ENCODE results near the gene MAD1L1. TPM values are rescaled to one million over a fixed set of nuclear protein-coding genes. Genes with fewer than 3 reads are reported as not detected.

MAD1L1 gene
- total and polyA plus RNA-seq, 11 donors = 11.1 to 29.7 (median 20.9) TPM

DNA sequence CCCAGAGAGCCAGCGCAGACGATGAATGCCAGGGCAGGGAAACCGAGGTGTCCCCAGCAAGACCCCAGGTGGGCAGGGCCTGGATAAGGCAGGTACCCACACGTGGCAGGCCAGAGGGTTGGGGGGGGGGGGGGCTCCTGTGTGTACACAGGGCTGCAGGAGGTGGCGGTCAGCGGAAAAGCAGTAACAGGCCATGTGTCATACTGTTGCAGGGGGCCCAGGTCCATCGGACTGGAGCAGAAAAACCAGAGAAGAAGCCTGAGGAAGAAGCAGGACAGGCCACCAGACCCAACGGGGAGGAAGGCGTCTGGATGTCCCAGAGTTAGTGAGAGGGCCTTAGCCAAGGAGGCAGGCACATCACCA lies 116.3 kb downstream of the MAD1L1 start:
- DNase-seq (no peak), ATAC-seq (no peak)
- no peaks in the 10 kb centered on the region for H3K27me3 ChIP-seq
- peak overlapping the region; percentile 4 to 80 (median 68) for H3K27ac ChIP-seq
- H3K36me3 ChIP-seq = no peaks in the 10 kb centered on the region
- TF ChIP-seq, protein P1, sequence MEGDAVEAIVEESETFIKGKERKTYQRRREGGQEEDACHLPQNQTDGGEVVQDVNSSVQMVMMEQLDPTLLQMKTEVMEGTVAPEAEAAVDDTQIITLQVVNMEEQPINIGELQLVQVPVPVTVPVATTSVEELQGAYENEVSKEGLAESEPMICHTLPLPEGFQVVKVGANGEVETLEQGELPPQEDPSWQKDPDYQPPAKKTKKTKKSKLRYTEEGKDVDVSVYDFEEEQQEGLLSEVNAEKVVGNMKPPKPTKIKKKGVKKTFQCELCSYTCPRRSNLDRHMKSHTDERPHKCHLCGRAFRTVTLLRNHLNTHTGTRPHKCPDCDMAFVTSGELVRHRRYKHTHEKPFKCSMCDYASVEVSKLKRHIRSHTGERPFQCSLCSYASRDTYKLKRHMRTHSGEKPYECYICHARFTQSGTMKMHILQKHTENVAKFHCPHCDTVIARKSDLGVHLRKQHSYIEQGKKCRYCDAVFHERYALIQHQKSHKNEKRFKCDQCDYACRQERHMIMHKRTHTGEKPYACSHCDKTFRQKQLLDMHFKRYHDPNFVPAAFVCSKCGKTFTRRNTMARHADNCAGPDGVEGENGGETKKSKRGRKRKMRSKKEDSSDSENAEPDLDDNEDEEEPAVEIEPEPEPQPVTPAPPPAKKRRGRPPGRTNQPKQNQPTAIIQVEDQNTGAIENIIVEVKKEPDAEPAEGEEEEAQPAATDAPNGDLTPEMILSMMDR (IDR thresholded peaks at IDR 0.05) = no peak
- no peak for TF ChIP-seq POLR2A (IDR thresholded peaks at IDR 0.05)
- H3K9me3 ChIP-seq = no peaks in the 10 kb centered on the region
- peaks cover 0 to 63% (median 35%) of the 10 kb centered on the region in 12 donors for H3K4me1 ChIP-seq
- intact Hi-C loops (cut with DNase I) = loop anchor here in 1 of 10 donors (5.0 kb wide), 2 partner anchors 41 to 81 kb away; no protein-coding TSS in a partner anchor
- no peak overlapping the region for H3K4me3 ChIP-seq
- WGBS, 4 donors = 65 to 81% (median 70%) methylated on average over 5 to 9 of the region's 9 CpGs

DNA sequence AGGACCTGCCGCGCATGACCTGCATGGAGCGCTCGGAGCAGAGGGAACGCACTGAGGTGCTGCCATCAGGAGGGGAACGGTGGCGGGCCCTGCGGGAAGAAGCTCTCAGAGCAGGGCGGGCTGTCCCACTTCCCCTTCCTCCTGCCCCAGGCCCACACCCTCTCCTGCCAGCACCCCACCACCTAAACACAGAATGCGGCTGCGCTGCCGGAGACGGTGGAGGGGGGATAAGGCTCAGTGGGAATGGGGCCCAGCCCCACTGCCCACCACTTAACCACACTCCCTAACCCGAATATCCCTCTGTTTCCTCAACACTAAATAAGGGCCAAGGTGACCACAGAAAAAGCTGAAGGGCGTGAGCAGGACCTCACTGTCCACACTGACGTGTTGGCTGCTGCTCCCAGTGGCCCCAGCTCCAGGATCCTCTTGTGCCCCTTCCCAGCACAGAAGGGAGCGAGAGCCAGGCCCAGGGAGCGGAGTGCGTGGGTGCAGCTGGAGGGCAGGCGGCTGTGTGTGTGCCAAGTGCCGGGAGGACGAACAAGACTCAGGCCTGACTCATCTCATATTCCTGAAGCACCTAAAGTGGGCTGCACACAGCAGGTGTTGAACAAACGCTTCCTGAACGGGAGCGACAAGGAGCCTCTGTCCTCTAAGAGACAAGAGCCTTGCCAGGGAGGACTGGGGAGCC lies 116.8 kb downstream of the MAD1L1 start:
- H3K9me3 ChIP-seq = no peaks in the 10 kb centered on the region
- peak; percentile 51 to 83 (median 66) for ATAC-seq
- peaks cover 0 to 62% (median 30%) of the 10 kb centered on the region in 12 donors for H3K4me1 ChIP-seq
- WGBS, 4 donors = 59 to 63% (median 60%) methylated on average over 17 to 25 of the region's 25 CpGs
- intact Hi-C loops (cut with DNase I) = loop anchor here in 1 of 10 donors (5.0 kb wide), 2 partner anchors 41 to 81 kb away; no protein-coding TSS in a partner anchor
- no peak overlapping the region for H3K4me3 ChIP-seq
- peak overlapping the region in 11 of 12 donors; percentile 41 to 80 (median 70) for H3K27ac ChIP-seq
- DNase-seq = peak in 3 of 5 donors; percentile 50 to 80 (median 67)
- TF ChIP-seq, protein P1 (IDR thresholded peaks at IDR 0.05) = peak in 1 of 12 donors; percentile 6
- no peak for TF ChIP-seq POLR2A (IDR thresholded peaks at IDR 0.05)
- H3K27me3 ChIP-seq = no peaks in the 10 kb centered on the region
- no peaks in the 10 kb centered on the region for H3K36me3 ChIP-seq

DNA sequence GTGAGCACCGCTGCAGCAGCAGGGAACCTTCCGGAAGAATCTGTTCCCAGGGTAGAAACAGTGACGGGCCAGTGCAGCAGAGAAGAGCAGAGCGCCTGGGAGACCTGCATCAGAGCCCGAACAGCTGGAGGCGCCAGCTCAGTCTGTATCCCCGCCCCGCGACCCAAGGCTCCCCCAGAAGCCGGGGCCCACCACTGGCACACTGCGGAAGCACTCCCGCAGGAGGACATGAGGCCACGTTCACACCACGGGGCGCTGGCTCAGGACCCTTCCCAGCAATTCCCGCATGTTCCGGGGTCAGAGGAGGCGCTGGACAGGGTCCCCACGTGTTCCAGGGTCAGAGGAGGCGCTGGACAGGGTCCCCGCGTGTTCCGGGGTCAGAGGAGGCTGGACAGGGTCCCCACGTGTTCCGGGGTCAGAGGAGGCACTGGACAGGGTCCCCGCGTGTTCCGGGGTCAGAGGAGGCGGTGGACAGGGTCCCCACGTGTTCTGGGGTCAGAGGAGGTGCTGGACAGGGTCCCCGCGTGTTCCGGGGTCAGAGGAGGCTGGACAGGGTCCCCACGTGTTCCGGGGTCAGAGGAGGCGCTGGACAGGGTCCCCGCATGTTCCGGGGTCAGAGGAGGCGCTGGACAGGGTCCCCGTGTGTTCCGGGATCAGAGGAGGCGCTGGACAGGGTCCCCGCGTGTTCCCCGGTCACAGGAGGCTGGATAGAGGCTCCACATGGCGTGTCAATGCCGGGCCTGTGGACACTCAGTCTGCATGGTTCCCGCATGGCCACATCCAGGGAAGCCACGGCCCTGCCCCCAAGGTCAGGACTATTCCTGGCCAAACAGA lies 117.6 kb downstream of the MAD1L1 start:
- Histone ChIP-seq H3K27ac (peak overlapping the region in 11 of 12 donors; percentile 41 to 80 (median 70)), H3K9me3 (no peaks in the 10 kb centered on the region), H3K36me3 (no peaks in the 10 kb centered on the region), H3K27me3 (no peaks in the 10 kb centered on the region), H3K4me3 (no peak overlapping the region), H3K4me1 (peaks cover 0 to 62% (median 24%) of the 10 kb centered on the region in 12 donors)
- no peak for DNase-seq
- intact Hi-C loops (cut with DNase I) = loop anchor here in 1 of 10 donors (5.0 kb wide), 2 partner anchors 42 to 82 kb away; no protein-coding TSS in a partner anchor
- 93 to 96% (median 94%) methylated on average over 24 to 49 of the region's 49 CpGs for WGBS, 4 donors
- ATAC-seq = no peak
- TF ChIP-seq POLR2A (IDR thresholded peaks at IDR 0.05) = no peak
- TF ChIP-seq, protein P1 (IDR thresholded peaks at IDR 0.05) = no peak

DNA sequence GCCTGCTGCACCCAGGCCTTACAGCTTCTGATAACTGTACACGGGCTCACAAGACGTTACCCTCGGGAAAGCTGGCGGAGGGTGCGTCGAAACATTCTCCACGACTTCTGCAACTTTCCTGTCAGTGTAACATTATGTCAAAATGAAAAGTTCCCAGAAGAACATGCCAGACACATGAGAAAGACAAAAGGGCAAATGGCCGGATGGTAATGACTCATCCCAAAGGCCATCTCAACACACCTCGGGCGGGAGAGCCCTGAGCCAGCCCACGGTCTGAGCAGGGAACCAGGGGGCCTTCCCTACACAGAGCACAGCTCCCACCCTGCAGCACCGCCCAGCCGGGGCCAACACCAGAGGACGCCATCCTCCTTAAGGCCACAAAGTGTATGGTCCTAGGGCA lies 118.7 kb downstream of the MAD1L1 start:
- Histone ChIP-seq H3K4me3 (no peak overlapping the region), H3K4me1 (peaks cover 0 to 64% (median 23%) of the 10 kb centered on the region in 12 donors), H3K27ac (no peak overlapping the region), H3K9me3 (no peaks in the 10 kb centered on the region), H3K27me3 (no peaks in the 10 kb centered on the region), H3K36me3 (peaks cover 0 to 5% (median 0%) of the 10 kb centered on the region in 9 donors)
- ATAC-seq (no peak), DNase-seq (no peak)
- intact Hi-C loops (cut with DNase I) = no loop called here
- TF ChIP-seq POLR2A (IDR thresholded peaks at IDR 0.05) = no peak
- TF ChIP-seq, protein P1 (IDR thresholded peaks at IDR 0.05) = no peak
- 89 to 95% (median 94%) methylated on average over 14 of the region's 14 CpGs for WGBS, 4 donors
